ENCODE measurements around the gene IREB2.

DNA sequence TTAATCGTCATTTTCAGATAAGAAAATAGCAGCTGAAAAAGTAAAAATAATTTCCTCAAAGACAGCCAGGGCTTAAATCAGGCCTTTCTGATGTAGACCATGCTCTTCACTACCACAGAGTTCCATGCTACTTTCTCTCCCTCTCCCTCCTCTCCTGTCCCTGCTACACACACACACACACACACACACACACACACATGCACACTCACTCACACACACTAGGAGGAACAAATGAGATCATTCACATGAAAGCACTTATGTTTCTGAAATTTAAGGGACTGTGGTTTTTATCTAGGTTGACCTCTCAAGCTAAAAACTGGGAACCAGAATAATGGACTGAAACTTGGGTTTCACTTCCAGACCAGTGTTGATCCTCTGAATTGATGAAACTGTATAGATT is 98.1 kb downstream of the IREB2 start:
- TF ChIP-seq TAF1 (IDR thresholded peaks at IDR 0.05; ENCODE audit: borderline replicate concordance, low read depth, low read length) (no peak), POLR2A (IDR thresholded peaks at IDR 0.05; ENCODE audit: low read depth, low read length) (no peak)
